GM18517 (cell line): Measurements from ENCODE around the gene WNT3A.

Experiments used
- ATAC-seq: cut with Tn5 transposase; IDR thresholded peaks from one replicate; pipeline ENCODE4 v1.9.1; 2021; ENCODE audit warnings: mild to moderate bottlenecking, moderate library complexity; ENCODE audit not compliant: unreplicated experiment

The WNT3A gene

GRCh38 chr1:228081578-228082213 is 74.9 kb downstream of the WNT3A start:
- peak; percentile 13 for ATAC-seq

- peak; percentile 69 for ATAC-seq
Observed at GRCh38 chr1:228082214-228082917, 75.6 kb downstream of the WNT3A start, which contains the start of gene ARF1. TSS of gene ARF1 (plus strand) at chr1:228082708. CDS start at chr1:228097115, 14,407 bp downstream.

GRCh38 chr1:228082918-228083870 is 76.4 kb downstream of the WNT3A start:
- ATAC-seq: peak; percentile 17

- ATAC-seq: no peak
Observed at GRCh38 chr1:228083871-228084278, 77.1 kb downstream of the WNT3A start.

DNA sequence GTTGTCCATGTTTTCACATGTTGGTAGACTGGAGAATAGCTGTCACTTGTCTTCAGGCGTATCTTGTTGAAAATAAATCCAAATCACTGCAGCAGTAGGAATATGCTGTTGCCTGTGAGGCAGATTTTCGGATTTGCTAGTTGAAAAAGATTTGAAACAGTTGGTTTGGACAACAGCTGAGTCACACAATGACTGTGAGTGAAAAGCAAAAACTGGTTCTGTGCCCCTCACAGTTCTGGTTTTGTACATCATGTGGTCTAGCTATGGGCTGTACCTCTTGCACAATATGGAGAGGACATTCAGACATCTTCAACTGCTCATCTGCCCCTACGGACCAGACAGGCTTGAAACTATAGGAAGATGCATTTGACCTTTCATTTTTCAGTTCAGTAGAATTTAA is 77.5 kb downstream of the WNT3A start:
- ATAC-seq: no peak

DNA sequence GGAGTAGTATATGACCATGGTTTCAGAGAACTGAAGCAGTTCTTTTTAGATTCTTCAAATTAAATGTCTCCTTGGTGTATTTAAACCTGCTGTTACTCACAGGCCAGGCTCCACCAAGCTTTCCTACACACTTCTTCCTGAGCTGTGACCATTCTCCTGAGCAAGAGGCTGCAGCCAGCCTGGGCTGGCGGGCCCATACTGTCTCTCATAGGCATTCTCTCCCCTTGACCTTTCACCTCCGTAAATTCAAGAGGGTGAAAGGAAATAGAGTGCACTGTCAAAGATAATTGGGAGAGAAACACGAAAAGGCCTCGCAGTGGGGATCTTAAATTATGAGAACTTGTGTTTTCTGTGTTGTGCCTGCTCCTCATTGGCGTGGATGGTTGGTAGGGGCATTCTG is 78.0 kb downstream of the WNT3A start:
- no peak for ATAC-seq

DNA sequence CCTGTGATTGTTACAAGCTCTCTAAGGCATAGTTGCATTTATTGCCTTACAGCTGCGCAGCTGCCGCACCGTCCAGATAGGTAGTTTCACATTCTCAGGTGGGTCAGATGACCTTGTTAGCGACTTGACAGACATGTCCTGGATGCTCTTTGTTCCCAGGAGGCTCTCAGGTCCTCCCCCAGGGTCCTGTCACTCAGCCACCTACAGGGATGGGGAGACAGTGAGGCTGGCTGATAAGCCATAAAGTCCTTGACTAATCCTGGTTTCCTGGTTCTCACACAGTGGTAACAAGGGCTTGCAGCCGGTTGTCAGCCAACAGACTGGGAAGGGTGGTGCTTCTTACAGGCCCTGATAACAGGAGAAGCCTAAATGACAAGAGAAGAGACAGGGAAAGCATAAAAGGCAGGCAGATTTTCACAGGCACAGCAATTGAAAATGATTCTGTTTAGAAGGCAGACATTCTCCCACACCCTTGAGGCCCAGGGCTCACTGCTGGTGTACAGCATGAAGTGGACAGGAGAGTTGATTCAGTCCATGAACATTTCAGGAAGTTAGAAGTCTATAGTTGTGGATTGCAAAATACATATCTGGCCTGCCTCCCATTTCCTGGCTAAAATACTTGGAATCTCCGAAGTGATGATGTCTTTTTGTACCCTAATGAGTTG is 78.6 kb downstream of the WNT3A start:
- ATAC-seq: no peak

GRCh38 chr1:228087771-228088251 is 81.0 kb downstream of the WNT3A start:
- no peak for ATAC-seq

GRCh38 chr1:228088586-228089498 is 82.0 kb downstream of the WNT3A start:
- no peak for ATAC-seq

DNA sequence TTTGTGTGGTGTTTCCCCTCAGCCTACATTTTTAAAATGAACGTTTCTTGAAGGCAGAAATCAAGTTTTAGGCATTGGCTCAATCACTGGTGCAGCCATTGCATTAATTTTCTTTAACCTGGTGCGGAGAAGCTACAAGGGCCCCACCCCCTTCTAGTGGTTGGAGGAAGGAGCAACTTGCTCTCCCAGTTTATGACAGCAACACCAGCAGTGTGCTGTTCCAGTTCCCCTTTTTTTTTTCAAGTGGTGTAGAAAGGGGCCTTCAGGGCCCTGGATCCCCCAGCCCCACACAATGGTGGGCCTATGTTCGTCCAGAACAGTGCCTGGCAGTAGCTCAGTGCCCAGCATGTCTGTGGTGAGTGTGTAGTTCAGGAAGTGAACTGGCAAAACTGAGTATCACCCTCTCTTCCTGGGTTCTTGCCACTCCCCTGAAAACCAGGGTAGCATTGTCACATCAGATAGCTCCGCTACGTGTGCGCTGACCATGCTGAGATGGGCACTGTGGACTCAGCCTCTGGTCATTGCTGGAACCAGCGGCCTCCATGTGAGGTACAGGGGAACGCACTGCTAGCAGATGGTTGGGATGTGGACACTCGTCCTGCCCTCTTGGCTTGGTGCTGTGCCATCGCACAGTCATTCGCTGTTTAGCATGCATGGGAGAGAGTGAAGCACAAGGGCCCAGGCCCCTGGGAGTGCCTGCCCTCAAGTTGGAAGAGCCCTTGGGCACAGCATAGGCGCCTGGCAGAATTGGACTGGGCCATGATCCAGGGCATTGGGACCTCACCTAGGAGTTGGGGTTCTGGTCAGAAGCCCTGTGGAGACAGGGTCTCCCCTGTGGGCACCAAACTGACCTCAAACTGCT is 83.0 kb downstream of the WNT3A start:
- ATAC-seq: no peak

- ATAC-seq: no peak
Observed at GRCh38 chr1:228090613-228091081, 83.8 kb downstream of the WNT3A start.

GRCh38 chr1:228091084-228091483 is 84.3 kb downstream of the WNT3A start:
- no peak for ATAC-seq

DNA sequence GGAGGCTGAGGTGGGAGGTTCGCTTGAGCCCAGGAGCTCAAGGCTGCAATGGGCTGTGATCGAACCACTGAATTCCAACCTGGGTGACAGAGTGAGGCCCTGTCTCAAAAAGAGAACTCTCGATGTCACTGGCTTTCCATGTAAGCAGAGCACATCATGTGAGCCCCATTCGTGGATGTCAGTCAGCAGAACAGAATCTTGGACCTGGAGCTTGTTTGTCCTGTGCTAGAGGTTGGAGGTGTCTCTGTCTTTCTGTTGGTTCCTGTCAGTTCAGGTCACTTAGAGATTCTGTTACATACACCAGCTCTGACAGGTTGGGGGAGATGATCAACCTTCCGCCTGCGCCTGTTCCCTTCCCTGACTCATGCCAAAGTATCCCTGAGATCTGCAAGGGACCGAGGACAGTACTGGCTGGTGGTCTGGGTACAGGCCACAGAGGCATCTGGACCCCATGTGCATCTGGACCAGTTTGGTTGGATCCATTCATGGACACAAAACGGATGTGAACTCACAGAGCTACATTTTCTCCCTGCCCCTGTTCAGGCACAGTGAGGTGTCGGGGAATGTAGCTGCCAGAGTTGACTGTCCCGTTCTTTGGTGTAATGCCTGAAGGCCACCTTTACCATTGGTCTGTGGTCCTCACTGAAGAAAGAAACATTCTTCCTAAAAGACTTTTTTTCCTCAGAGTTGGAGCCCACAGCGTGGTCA is 85.7 kb downstream of the WNT3A start:
- no peak for ATAC-seq

DNA sequence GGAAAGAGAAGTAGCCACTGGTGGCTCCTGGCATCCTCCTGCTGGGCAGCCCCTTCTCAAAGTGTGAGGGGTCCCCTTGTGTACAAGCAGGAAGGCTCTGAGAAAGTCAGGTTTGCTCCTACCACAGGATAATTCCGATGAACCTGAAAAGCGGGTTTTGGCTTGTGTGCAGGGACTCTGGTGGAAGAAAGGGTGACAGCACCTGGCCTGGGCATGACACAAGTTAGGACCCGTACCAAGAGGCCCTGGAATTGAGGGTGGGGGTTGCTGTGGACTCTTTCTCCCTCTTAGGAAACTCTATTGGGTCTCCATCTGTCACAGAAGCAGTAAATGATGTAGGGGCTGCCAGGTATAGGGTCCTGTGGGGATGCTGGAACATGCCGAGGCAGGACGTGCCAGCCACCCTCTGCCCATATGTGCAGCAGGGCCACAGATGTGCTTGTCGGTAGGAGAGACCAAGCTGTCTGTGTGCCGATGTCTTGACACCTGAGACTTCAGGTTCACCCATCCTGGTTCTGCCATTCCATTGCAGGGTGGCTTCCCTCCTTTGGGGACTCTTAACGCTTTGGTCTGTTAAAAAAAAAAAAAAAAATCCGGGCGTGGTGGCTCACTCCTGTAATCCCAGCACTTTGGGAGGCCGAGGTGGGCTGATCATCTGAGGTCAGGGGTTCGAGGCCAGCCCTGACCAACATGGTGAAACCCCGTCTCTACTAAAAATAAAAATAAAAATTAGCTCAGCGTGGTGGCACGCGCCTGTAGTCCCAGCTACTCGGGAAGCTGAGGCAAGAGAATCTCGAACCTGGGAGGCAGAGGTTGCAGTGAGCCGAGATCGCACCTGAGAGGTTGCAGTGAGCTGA is 86.5 kb downstream of the WNT3A start:
- ATAC-seq: no peak

GRCh38 chr1:228094432-228095016 is 87.7 kb downstream of the WNT3A start:
- no peak for ATAC-seq

DNA sequence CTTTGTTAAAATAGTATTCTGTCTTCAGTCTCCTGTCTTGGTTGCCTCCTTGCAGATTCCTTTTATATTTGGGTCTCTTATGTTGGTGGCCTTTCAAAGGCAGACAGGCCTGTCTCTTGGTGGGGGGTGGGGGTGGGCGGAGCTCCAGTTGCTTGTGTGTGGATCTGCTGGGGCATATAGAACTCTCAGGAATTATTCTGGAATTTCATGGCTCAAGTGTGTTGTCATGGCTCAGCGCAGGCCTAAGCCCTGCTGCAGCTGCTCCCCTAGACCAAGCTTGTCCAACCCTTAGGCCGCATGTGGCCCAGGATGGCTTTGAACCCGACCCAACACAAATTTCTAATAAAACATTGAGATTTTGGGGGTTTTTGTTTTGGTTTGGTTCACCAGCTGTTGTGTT is 88.4 kb downstream of the WNT3A start:
- ATAC-seq: no peak

GRCh38 chr1:228095938-228096337 is 89.1 kb downstream of the WNT3A start:
- ATAC-seq: no peak
